ENCODE measurements around the gene MEST.
"Not testable (repeated sequence)": the region's sequence is repeated elsewhere in the genome, so short reads cannot be mapped to it uniquely, and the experiment has no call there.

Gene MEST

GRCh38 chr7:130491841-130492522 lies at the start of gene MEST:
Gene MEST (plus strand): TSS chr7:130492085. CDS start chr7:130492314, 229 bp downstream.
- DNase-seq: peak in 1 of 2 experiments; percentile 41

- no peak for DNase-seq
Observed at GRCh38 chr7:130442601-130443000, 49.3 kb upstream of the MEST start.

- no peak for DNase-seq
Observed at GRCh38 chr7:130444234-130444633, 47.7 kb upstream of the MEST start.

GRCh38 chr7:130444751-130445407 lies 47.0 kb upstream of the MEST start:
- peak in 1 of 2 experiments; percentile 17 for DNase-seq

GRCh38 chr7:130446259-130446658 lies 45.6 kb upstream of the MEST start:
- DNase-seq: no peak

GRCh38 chr7:130451344-130451743 lies 40.5 kb upstream of the MEST start:
- not testable (repeated sequence) for DNase-seq

- DNase-seq: no peak
Observed at GRCh38 chr7:130452951-130453350, 38.9 kb upstream of the MEST start.

GRCh38 chr7:130454959-130455358 lies 36.9 kb upstream of the MEST start:
- no peak for DNase-seq

GRCh38 chr7:130458257-130458656 lies 33.6 kb upstream of the MEST start:
- DNase-seq: no peak

- no peak for DNase-seq
Observed at GRCh38 chr7:130461272-130461671, 30.6 kb upstream of the MEST start.

GRCh38 chr7:130463553-130464434 lies 28.1 kb upstream of the MEST start:
- DNase-seq: no peak

- no peak for DNase-seq
Observed at GRCh38 chr7:130468612-130469011, 23.3 kb upstream of the MEST start.

GRCh38 chr7:130471974-130472373 lies 19.9 kb upstream of the MEST start:
- DNase-seq: no peak

GRCh38 chr7:130473289-130473688 lies 18.6 kb upstream of the MEST start:
- no peak for DNase-seq

- no peak for DNase-seq
Observed at GRCh38 chr7:130473876-130474275, 18.0 kb upstream of the MEST start.

GRCh38 chr7:130475776-130476175 lies 16.1 kb upstream of the MEST start:
- peak; percentile 3 to 25 for DNase-seq

GRCh38 chr7:130476297-130477150 lies 15.4 kb upstream of the MEST start:
- DNase-seq: no peak

GRCh38 chr7:130478991-130479390 lies 12.9 kb upstream of the MEST start:
- DNase-seq: no peak

GRCh38 chr7:130479716-130480400 lies 12.0 kb upstream of the MEST start:
- no peak for DNase-seq

- no peak for DNase-seq
Observed at GRCh38 chr7:130481898-130482297, 10.0 kb upstream of the MEST start.

GRCh38 chr7:130483031-130483430 lies 8.9 kb upstream of the MEST start:
- no peak for DNase-seq

GRCh38 chr7:130485734-130486113 lies 6.2 kb upstream of the MEST start:
- no peak for DNase-seq

Measured in NCI-H524 (cell line).